ENCODE data around the gene LMBR1.
"Not testable (repeated sequence)": the region's sequence is repeated elsewhere in the genome, so short reads cannot be mapped to it uniquely, and the experiment has no call there.

LMBR1 gene

GRCh38 chr7:156861212-156861611, 31.8 kb downstream of the LMBR1 start:
- Histone ChIP-seq H3K4me3 (ENCODE audit: low read depth in 1 of 2, low read length in 2 of 2) (no peak overlapping the region), H3K4me1 (ENCODE audit: insufficient read depth, low read length) (no peaks in the 10 kb centered on the region), H4K20me1 (ENCODE audit: insufficient read depth, low read length) (no peaks in the 10 kb centered on the region), H3K9ac (ENCODE audit: low read depth, low read length) (no peak overlapping the region), H2AFZ (ENCODE audit: low read depth, low read length) (no peak overlapping the region), H3K9me3 (ENCODE audit: insufficient read depth, low read length, severe bottlenecking) (peaks cover 44% of the 10 kb centered on the region), H3K79me2 (ENCODE audit: insufficient read depth, low read length) (peaks cover 39% of the 10 kb centered on the region), H3K27me3 (ENCODE audit: insufficient read depth, low read length, poor library complexity) (no peaks in the 10 kb centered on the region), H3K27ac (ENCODE audit: low read length) (no peak overlapping the region), H3K4me2 (ENCODE audit: insufficient read depth, low read length) (no peak overlapping the region), H3K36me3 (ENCODE audit: insufficient read depth, low read length) (peaks cover 35% of the 10 kb centered on the region)
- no peak for TF ChIP-seq EZH2 (IDR thresholded peaks at IDR 0.05; ENCODE audit: borderline replicate concordance, low read depth, low read length, severe bottlenecking)
- no peak for TF ChIP-seq CTCF (IDR thresholded peaks at IDR 0.05; ENCODE audit: borderline replicate concordance, extremely low read depth, low read length, poor library complexity, severe bottlenecking)
- DNase-seq (no peak), ATAC-seq (ENCODE audit: insufficient read depth, low read depth) (no peak)

GRCh38 chr7:156860099-156860498, 32.9 kb downstream of the LMBR1 start:
- DNase-seq; H3K27ac ChIP-seq (ENCODE audit: low read length); H4K20me1 ChIP-seq (ENCODE audit: insufficient read depth, low read length); H3K9ac ChIP-seq (ENCODE audit: low read depth, low read length); H2AFZ ChIP-seq (ENCODE audit: low read depth, low read length); H3K4me3 ChIP-seq (ENCODE audit: low read depth in 1 of 2, low read length in 2 of 2); H3K4me1 ChIP-seq (ENCODE audit: insufficient read depth, low read length); H3K27me3 ChIP-seq (ENCODE audit: insufficient read depth, low read length, poor library complexity); H3K4me2 ChIP-seq (ENCODE audit: insufficient read depth, low read length); ATAC-seq (ENCODE audit: insufficient read depth, low read depth): not testable (repeated sequence)
- H3K79me2 ChIP-seq (ENCODE audit: insufficient read depth, low read length): peaks cover 47% of the 10 kb centered on the region
- peaks cover 46% of the 10 kb centered on the region for H3K9me3 ChIP-seq (ENCODE audit: insufficient read depth, low read length, severe bottlenecking)
- H3K36me3 ChIP-seq (ENCODE audit: insufficient read depth, low read length): peaks cover 35% of the 10 kb centered on the region

GRCh38 chr7:156858523-156858922, 34.5 kb downstream of the LMBR1 start:
- no peak overlapping the region for H2AFZ ChIP-seq (ENCODE audit: low read depth, low read length)
- no peaks in the 10 kb centered on the region for H3K4me1 ChIP-seq (ENCODE audit: insufficient read depth, low read length)
- H3K9me3 ChIP-seq (ENCODE audit: insufficient read depth, low read length, severe bottlenecking): peaks cover 55% of the 10 kb centered on the region
- TF ChIP-seq EZH2 (IDR thresholded peaks at IDR 0.05; ENCODE audit: borderline replicate concordance, low read depth, low read length, severe bottlenecking) (no peak), CTCF (IDR thresholded peaks at IDR 0.05; ENCODE audit: borderline replicate concordance, extremely low read depth, low read length, poor library complexity, severe bottlenecking) (no peak)
- H4K20me1 ChIP-seq (ENCODE audit: insufficient read depth, low read length): no peaks in the 10 kb centered on the region
- H3K36me3 ChIP-seq (ENCODE audit: insufficient read depth, low read length): peaks cover 35% of the 10 kb centered on the region
- DNase-seq (no peak), ATAC-seq (ENCODE audit: insufficient read depth, low read depth) (no peak)
- H3K4me2 ChIP-seq (ENCODE audit: insufficient read depth, low read length): no peak overlapping the region
- no peak overlapping the region for H3K4me3 ChIP-seq (ENCODE audit: low read depth in 1 of 2, low read length in 2 of 2)
- H3K9ac ChIP-seq (ENCODE audit: low read depth, low read length): no peak overlapping the region
- H3K79me2 ChIP-seq (ENCODE audit: insufficient read depth, low read length): peaks cover 57% of the 10 kb centered on the region
- H3K27me3 ChIP-seq (ENCODE audit: insufficient read depth, low read length, poor library complexity): no peaks in the 10 kb centered on the region
- H3K27ac ChIP-seq (ENCODE audit: low read length): no peak overlapping the region

GRCh38 chr7:156857757-156858156, 35.2 kb downstream of the LMBR1 start:
- TF ChIP-seq EZH2 (IDR thresholded peaks at IDR 0.05; ENCODE audit: borderline replicate concordance, low read depth, low read length, severe bottlenecking) (no peak), CTCF (IDR thresholded peaks at IDR 0.05; ENCODE audit: borderline replicate concordance, extremely low read depth, low read length, poor library complexity, severe bottlenecking) (no peak)
- no peak overlapping the region for H3K27ac ChIP-seq (ENCODE audit: low read length)
- H4K20me1 ChIP-seq (ENCODE audit: insufficient read depth, low read length): no peaks in the 10 kb centered on the region
- no peak for DNase-seq
- no peaks in the 10 kb centered on the region for H3K4me1 ChIP-seq (ENCODE audit: insufficient read depth, low read length)
- H3K27me3 ChIP-seq (ENCODE audit: insufficient read depth, low read length, poor library complexity): no peaks in the 10 kb centered on the region
- H3K9me3 ChIP-seq (ENCODE audit: insufficient read depth, low read length, severe bottlenecking): peaks cover 48% of the 10 kb centered on the region
- no peak overlapping the region for H3K9ac ChIP-seq (ENCODE audit: low read depth, low read length)
- no peak overlapping the region for H3K4me3 ChIP-seq (ENCODE audit: low read depth in 1 of 2, low read length in 2 of 2)
- H3K4me2 ChIP-seq (ENCODE audit: insufficient read depth, low read length): no peak overlapping the region
- no peak for ATAC-seq (ENCODE audit: insufficient read depth, low read depth)
- peaks cover 30% of the 10 kb centered on the region for H3K36me3 ChIP-seq (ENCODE audit: insufficient read depth, low read length)
- peaks cover 58% of the 10 kb centered on the region for H3K79me2 ChIP-seq (ENCODE audit: insufficient read depth, low read length)
- no peak overlapping the region for H2AFZ ChIP-seq (ENCODE audit: low read depth, low read length)
